HUES6 (cell line): ENCODE measurements around the gene ASB6.

ENCODE experiments used
- H3K27ac ChIP-seq: 2 replicates; pipeline ENCODE4 v1.7.0; 2013; ENCODE audit warnings: low read depth, mild to moderate bottlenecking, low read length, inconsistent platforms
- H3K27me3 ChIP-seq: 2 replicates; pipeline ENCODE4 v1.6.1; 2013; ENCODE audit warnings: low read length; ENCODE audit not compliant: control insufficient read depth, insufficient read depth
- H3K36me3 ChIP-seq: 2 replicates; pipeline ENCODE4 v1.6.1; 2013; ENCODE audit warnings: low read length; ENCODE audit not compliant: control insufficient read depth, insufficient read depth
- H3K4me1 ChIP-seq: 2 replicates; pipeline ENCODE4 v1.6.1; 2013; ENCODE audit warnings: low read length; ENCODE audit not compliant: control insufficient read depth, insufficient read depth
- H3K4me3 ChIP-seq: 2 replicates; pipeline ENCODE4 v1.5.1; 2013; ENCODE audit warnings: low read depth, low read length
- H3K9ac ChIP-seq: one replicate; pipeline ENCODE4 v1.6.1; 2013; ENCODE audit warnings: mild to moderate bottlenecking, low read length
- H3K9me3 ChIP-seq: 2 replicates; pipeline ENCODE4 v1.6.1; 2013; ENCODE audit warnings: low read depth, low read length; ENCODE audit not compliant: control insufficient read depth, insufficient read depth

The ASB6 gene

DNA sequence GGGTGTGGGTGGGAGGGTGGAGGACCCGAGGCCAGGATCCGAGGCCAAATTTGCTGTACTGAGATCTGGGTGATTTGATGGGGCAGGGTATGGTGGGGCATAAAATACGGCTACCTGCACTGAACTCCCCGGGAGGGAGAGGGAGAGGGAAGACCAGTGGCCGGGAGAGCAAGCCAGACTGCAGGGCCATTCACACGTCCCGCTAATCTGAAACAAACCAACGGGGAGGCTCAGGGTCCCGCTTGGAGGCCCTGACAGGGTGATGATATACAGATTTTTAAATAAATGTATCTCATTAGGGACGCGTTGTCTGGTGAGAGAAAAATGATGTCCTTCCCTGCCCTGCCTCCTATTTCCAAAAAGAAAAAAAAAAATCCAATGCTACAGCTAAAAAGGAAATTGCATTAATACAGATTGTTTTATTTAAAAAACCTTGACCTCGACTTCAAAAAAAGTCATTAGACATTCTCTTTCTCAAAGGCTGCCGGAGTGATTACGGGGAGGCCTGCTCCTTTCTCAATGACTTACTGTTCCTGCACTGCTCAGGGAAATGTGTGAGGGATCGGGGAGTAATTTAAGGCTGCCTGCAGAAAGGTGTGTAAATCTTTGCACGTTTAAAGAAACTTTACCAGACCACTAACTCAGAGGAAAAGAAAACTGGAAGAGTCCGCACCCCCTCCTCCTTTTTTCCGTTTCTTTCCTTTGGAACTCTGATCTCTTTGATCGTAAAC, 12.0 kb upstream of the ASB6 start:
- H3K27ac ChIP-seq: no peak overlapping the region
- H3K4me1 ChIP-seq: no peaks in the 10 kb centered on the region; the same call in 1 of the 2 replicates
- no peaks in the 10 kb centered on the region for H3K36me3 ChIP-seq
- no peaks in the 10 kb centered on the region for H3K9me3 ChIP-seq
- H3K4me3 ChIP-seq: no peak overlapping the region
- H3K9ac ChIP-seq: no peak overlapping the region
- no peaks in the 10 kb centered on the region for H3K27me3 ChIP-seq

DNA sequence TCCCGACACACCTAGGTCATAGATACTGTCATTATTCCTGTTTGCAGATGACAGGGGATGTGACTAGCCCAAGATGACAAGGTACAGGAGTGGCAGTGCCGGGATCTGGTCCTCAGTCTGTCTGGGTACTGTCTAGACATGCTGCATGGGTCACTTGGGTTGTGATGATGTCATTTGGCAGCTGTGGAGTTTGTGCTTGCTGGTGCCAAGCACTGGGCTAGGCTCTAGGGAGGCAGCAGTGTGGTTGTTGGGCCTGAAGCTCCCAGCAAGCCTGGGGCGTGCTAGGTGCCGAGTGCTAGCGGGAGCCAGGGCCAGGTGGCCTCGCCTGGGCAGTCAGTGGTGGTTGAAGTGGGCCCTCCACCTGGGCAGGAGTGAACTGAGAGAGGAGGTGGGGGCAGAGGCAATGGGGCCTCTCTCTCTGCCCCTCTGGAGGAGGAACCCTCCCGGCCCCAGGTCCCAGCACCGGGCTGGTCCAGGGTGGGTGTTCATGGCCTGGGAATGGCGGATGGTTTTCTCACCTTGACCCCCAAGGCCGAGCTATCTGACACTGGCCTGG, 8.8 kb upstream of the ASB6 start:
- Histone ChIP-seq H3K27ac (no peak overlapping the region), H3K4me1 (peaks cover 3% of the 10 kb centered on the region; the same call in 1 of the 2 replicates), H3K27me3 (no peaks in the 10 kb centered on the region), H3K9me3 (no peaks in the 10 kb centered on the region), H3K9ac (no peak overlapping the region), H3K36me3 (no peaks in the 10 kb centered on the region), H3K4me3 (no peak overlapping the region)

DNA sequence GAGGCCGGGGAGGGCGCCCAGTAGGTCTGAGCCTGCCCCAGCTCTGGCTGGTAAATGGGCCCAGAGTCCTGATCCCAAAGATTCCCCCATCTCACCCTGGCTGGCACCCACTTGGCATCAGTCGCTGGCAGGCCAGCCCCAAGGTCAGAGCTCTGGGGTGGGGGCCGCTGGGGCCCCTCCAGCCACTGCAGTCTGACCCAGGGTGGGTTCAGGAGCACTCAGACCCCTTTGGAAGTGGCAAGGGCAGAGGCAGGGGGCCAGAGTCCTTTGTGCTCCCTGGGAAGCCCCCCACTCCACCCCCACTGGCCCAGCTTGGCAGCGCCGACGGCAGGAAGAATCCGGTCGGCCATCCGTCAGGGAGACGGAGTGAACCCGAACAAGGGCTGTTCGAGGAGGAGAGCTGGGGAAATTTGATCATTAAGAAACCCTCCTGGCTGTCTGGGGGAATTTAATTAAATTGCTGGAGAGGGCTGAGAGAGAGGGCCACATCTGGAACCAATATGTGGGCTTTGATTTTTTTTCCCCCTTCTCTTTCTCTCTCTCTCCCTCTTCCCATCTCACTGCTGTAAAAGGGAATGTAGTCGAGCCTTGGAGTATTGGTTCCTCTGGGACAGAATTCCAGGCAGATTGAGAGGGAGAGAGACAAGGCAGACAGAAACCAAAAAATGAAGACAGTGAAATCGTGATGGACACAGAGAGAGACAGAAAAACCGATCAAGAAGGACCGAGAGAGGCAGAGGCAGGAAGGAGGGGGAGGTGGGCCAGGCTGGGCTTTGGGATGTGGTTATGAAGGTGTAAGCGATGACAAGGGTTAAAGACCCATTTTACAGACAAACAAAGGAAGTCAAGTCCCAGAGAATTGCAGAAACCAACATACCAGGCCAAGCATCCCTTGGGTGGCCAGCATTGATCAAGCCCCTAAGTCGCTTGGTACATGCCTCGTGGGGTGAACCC, 8.1 kb upstream of the ASB6 start:
- no peaks in the 10 kb centered on the region for H3K27me3 ChIP-seq
- no peak overlapping the region for H3K9ac ChIP-seq
- no peak overlapping the region for H3K4me3 ChIP-seq
- H3K9me3 ChIP-seq: no peaks in the 10 kb centered on the region
- H3K4me1 ChIP-seq: peaks cover 3% of the 10 kb centered on the region; the same call in 1 of the 2 replicates
- H3K27ac ChIP-seq: no peak overlapping the region
- no peaks in the 10 kb centered on the region for H3K36me3 ChIP-seq

DNA sequence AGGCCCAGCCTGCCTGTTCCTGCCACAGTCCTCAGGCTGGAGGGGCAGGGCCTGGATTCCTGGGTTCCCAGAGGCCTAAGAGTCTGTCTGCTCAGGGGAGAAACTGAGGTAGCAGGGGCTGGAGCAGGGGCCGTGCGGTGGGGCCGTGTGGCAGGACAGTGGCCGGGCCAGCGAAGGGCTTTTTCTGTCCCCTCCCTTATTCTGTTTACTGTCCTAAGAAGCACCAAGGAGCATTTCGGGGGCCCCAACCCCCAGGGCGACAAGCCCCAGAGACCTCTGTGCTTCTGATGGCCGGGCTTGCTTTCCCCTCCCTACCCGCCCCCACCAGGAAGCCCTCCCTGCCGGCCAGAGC, 6.8 kb upstream of the ASB6 start:
- Histone ChIP-seq H3K4me1 (peaks cover 3% of the 10 kb centered on the region; the same call in 1 of the 2 replicates), H3K9ac (no peak overlapping the region), H3K27me3 (no peaks in the 10 kb centered on the region), H3K4me3 (no peak overlapping the region), H3K27ac (no peak overlapping the region), H3K9me3 (no peaks in the 10 kb centered on the region), H3K36me3 (no peaks in the 10 kb centered on the region)

DNA sequence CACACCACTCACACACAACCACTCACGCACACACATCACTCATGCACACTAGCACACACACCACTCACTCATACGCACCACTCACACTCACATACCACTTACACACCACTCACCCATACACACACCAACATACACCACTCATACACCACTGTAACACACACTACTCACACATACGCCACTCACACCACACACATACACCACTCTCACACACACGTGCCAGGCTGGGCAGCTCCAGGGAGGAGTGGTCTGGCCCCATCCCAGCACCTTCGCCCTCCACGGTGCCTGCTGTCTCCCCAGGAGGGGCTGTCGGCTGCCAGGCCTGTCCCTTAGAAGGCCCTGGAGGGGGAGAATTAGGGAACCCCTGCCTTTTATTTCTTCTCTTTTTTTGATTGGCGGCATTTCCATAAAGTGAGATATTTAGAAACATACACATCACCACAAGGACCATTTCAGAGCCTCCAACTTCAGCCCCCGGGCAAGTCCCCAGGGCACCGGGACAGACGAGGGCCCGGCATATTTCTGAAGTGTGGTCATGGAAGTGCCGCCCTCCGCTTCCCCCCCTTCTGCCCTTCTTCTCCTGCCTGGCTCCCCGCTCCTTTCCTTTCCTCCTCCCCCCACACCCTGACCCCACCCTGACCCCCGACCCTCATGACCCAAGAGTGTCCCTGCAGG, 6.3 kb upstream of the ASB6 start:
- Histone ChIP-seq H3K27ac (no peak overlapping the region), H3K36me3 (no peaks in the 10 kb centered on the region), H3K27me3 (no peaks in the 10 kb centered on the region), H3K9me3 (no peaks in the 10 kb centered on the region), H3K4me1 (peaks cover 3% of the 10 kb centered on the region; the same call in 1 of the 2 replicates), H3K9ac (no peak overlapping the region), H3K4me3 (no peak overlapping the region)

DNA sequence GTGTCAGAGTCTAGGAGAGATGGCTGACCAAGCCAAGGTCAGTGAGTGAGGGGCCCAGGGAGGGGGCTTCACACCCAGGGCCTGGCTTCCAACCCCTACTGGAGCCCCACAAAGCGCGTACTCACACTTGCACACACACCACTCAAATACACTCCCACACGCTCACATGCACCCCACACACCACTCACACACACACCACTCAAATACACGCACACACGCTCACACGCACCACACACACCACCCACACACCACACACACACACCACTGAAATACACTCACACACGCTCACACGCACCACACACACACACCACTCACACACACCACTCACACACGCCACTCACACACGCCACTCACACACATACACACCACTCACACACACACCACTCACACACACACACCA, 5.7 kb upstream of the ASB6 start:
- no peak overlapping the region for H3K4me3 ChIP-seq
- no peak overlapping the region for H3K27ac ChIP-seq
- H3K9me3 ChIP-seq: no peaks in the 10 kb centered on the region
- H3K4me1 ChIP-seq: peaks cover 3% of the 10 kb centered on the region; the same call in 1 of the 2 replicates
- H3K36me3 ChIP-seq: no peaks in the 10 kb centered on the region
- H3K9ac ChIP-seq: no peak overlapping the region
- H3K27me3 ChIP-seq: no peaks in the 10 kb centered on the region

DNA sequence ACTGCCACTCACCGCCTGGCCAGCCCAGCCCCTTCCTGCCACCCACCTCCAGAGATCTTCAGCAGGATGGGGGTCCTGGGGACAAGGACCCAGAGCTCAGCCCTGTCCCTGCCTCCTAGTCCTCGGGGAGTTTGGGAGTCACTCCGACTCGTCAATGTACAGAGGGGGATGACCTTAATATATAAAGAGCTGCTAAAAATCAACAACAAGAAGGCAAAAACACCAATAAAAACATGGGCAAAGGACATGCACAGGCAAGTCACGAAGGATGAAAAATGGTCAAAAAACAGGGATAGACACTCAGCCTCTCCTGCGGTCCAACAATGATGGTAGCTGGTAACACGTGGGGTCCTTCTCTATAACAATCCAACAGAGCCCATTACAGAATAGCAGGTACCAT, 4.7 kb upstream of the ASB6 start:
- H3K9ac ChIP-seq: no peak overlapping the region
- H3K36me3 ChIP-seq: no peaks in the 10 kb centered on the region
- H3K27ac ChIP-seq: no peak overlapping the region
- peaks cover 6% of the 10 kb centered on the region; the same call in 1 of the 2 replicates for H3K4me1 ChIP-seq
- no peaks in the 10 kb centered on the region for H3K9me3 ChIP-seq
- no peak overlapping the region for H3K4me3 ChIP-seq
- no peaks in the 10 kb centered on the region for H3K27me3 ChIP-seq

DNA sequence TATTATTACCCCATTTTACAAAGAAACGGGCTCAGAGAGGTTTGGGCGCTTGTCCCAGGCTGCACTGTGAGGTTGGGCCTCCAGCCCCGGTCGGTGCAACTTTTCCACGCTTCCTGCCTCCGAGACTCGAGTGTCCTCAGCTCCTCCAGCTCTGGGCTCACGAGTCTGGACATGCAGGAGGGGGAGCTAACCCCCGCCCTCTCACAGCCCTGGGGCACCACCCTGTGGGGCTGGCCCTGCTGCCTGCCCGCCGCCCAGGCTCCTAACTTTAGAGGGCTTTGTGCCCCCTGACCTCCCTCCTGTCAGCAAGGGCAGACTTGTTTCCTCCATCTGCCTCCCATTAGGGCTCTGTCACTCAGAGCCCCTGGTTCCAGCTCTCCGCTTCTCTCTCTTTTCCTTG, 4.3 kb upstream of the ASB6 start:
- Histone ChIP-seq H3K4me1 (peaks cover 6% of the 10 kb centered on the region; the same call in 1 of the 2 replicates), H3K9me3 (no peaks in the 10 kb centered on the region), H3K27me3 (no peaks in the 10 kb centered on the region), H3K9ac (no peak overlapping the region), H3K4me3 (no peak overlapping the region), H3K27ac (no peak overlapping the region), H3K36me3 (no peaks in the 10 kb centered on the region)

DNA sequence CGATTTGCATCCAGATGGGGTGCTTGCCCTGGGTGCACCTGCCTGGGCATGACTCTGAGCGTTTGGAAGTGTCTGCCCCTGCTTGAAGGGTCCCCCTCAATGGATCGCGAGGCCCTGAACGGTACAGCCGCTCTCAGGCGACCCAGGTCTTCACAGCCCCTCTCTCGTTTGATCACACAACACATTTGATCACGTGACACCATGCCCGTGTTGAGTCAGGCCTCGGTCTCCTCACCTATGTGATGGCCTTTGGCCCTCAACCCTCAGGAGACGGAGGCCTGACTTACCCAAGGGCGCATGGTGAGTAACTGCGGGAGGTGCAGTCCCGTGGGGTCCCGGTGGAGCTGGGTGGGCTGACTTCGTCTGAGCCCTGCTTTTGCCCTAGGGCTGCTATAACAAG, 3.0 kb upstream of the ASB6 start:
- Histone ChIP-seq H3K27ac (no peak overlapping the region), H3K9ac (no peak overlapping the region), H3K36me3 (no peaks in the 10 kb centered on the region), H3K4me1 (peaks cover 15% of the 10 kb centered on the region), H3K4me3 (no peak overlapping the region), H3K9me3 (no peaks in the 10 kb centered on the region), H3K27me3 (no peaks in the 10 kb centered on the region)

DNA sequence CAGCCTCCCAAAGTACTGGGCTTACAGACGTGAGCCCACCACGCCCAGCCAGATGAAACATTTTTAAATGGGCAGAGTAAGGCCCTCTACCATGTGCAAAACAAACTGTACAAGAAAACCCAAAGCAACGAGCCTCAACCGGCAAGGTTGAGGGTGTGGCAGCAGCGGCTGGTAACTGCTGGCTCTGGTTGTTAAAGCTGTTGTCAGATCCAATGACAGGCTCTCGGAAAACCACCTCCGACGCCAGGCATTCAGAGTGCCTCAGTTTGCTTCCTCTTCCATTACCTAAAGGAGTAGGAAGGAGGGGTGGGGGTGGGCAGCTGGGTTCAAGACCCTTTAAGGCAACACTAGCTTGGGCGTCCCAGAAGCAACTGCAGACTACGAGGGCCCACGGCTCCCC, 2.4 kb upstream of the ASB6 start:
- no peaks in the 10 kb centered on the region for H3K27me3 ChIP-seq
- H3K4me3 ChIP-seq: no peak overlapping the region
- H3K9me3 ChIP-seq: no peaks in the 10 kb centered on the region
- no peak overlapping the region for H3K9ac ChIP-seq
- peaks cover 15% of the 10 kb centered on the region for H3K4me1 ChIP-seq
- H3K27ac ChIP-seq: no peak overlapping the region
- H3K36me3 ChIP-seq: peaks cover under 1% of the 10 kb centered on the region; the same call in 1 of the 2 replicates
